Lower leg skin (tissue), 3 donors: ENCODE data around the gene TUFT1.

Experiments
- CTCF ChIP-seq, 3 donors: fragments of 450-650 bp; IDR thresholded peaks; one replicate each; pipeline ENCODE4 v1.5.1; 2016; ENCODE audit warnings: antibody characterized with exemption in 3 of 3, mild to moderate bottlenecking in 3 of 3, moderate library complexity in 2 of 3
- POLR2A ChIP-seq, 2 donors: fragments of 450-650 bp; IDR thresholded peaks; one replicate each; pipeline ENCODE4 v1.6.1; 2016 to 2017; ENCODE audit warnings: antibody characterized with exemption in 2 of 2, mild to moderate bottlenecking in 1 of 2, moderate library complexity in 1 of 2

- TF ChIP-seq POLR2A (IDR thresholded peaks at IDR 0.05) (no peak), CTCF (IDR thresholded peaks at IDR 0.05) (no peak)
Observed at GRCh38 chr1:151540982-151541377, 871 bp downstream of the TUFT1 start.
